ENCODE measurements around the gene TRIM24.

- TF ChIP-seq, protein P1, sequence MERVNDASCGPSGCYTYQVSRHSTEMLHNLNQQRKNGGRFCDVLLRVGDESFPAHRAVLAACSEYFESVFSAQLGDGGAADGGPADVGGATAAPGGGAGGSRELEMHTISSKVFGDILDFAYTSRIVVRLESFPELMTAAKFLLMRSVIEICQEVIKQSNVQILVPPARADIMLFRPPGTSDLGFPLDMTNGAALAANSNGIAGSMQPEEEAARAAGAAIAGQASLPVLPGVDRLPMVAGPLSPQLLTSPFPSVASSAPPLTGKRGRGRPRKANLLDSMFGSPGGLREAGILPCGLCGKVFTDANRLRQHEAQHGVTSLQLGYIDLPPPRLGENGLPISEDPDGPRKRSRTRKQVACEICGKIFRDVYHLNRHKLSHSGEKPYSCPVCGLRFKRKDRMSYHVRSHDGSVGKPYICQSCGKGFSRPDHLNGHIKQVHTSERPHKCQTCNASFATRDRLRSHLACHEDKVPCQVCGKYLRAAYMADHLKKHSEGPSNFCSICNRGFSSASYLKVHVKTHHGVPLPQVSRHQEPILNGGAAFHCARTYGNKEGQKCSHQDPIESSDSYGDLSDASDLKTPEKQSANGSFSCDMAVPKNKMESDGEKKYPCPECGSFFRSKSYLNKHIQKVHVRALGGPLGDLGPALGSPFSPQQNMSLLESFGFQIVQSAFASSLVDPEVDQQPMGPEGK (CRISPR knock-in tag; IDR thresholded peaks at IDR 0.05), result no peak
- TF ChIP-seq EED (CRISPR knock-in tag; IDR thresholded peaks at IDR 0.05) (no peak), ATF7 (IDR thresholded peaks at IDR 0.05) (no peak), ATF7 (CRISPR knock-in tag; IDR thresholded peaks at IDR 0.05) (no peak)
These were observed 5.0 kb downstream of the TRIM24 start for GRCh38 chr7:138465046-138465445.
